Fibroblast of the aortic adventitia (primary cell): Measurements from ENCODE around the gene HOXB8. TPM values are rescaled to one million over a fixed set of nuclear protein-coding genes. Genes with fewer than 3 reads are reported as not detected.

Experiments used
- DNase-seq: peaks from one replicate; pipeline ENCODE4 v3.0.0-alpha.2; 2010; ENCODE audit warnings: low read depth
- H3K4me3 ChIP-seq: 2 replicates; pipeline ENCODE4 v1.5.1; 2011; ENCODE audit warnings: low read depth, mild to moderate bottlenecking, control low read depth, low read length, moderate library complexity
- CTCF ChIP-seq: IDR thresholded peaks from 2 replicates; pipeline ENCODE4 v1.5.1; 2011; ENCODE audit warnings: mild to moderate bottlenecking, low read length, control low read depth, inconsistent platforms; ENCODE audit not compliant: insufficient read depth
- total RNA-seq: library from RNA; depleted of rRNA; stranded (reverse); fragments of >200 nt; gene quantifications from 2 replicates; pipeline ENCODE4 v1.2.3, GENCODE V29; 2012; ENCODE audit warnings: low replicate concordance

HOXB8 gene
- total RNA-seq, 1 donor = 0.09 TPM

GRCh38 chr17:48611681-48612455 is 3.2 kb downstream of the HOXB8 start:
- no peak for TF ChIP-seq CTCF
- H3K4me3 ChIP-seq = no peak overlapping the region
- DNase-seq = no peak

- peak overlapping the region; percentile 55 for H3K4me3 ChIP-seq
- TF ChIP-seq CTCF = no peak
- DNase-seq = no peak
These were observed 3.9 kb downstream of the HOXB8 start for GRCh38 chr17:48611213-48611612.

- peak; percentile 48 for DNase-seq
- H3K4me3 ChIP-seq = peak within 1 kb of the TSS; percentile 55
- TF ChIP-seq CTCF = no peak
These were observed 4.5 kb downstream of the HOXB8 start, which contains the start of gene HOXB7 for GRCh38 chr17:48610282-48611211. HOXB7 (minus strand) TSS chr17:48611017; CDS start chr17:48610918, 99 bp downstream.

GRCh38 chr17:48609759-48610281 is 5.3 kb downstream of the HOXB8 start:
- TF ChIP-seq CTCF = no peak
- no peak for DNase-seq
- H3K4me3 ChIP-seq = peak overlapping the region; percentile 55

- no peak overlapping the region for H3K4me3 ChIP-seq
- no peak for TF ChIP-seq CTCF
- no peak for DNase-seq
These were observed 6.1 kb downstream of the HOXB8 start for GRCh38 chr17:48609033-48609432.

GRCh38 chr17:48608494-48608834 is 6.6 kb downstream of the HOXB8 start:
- no peak for TF ChIP-seq CTCF
- no peak overlapping the region for H3K4me3 ChIP-seq
- no peak for DNase-seq
